NCI-H1092 treated with DMSO at 0.1 percent for 48 hours (cell line): ENCODE measurements around the gene WNT6.

Source experiments
- DNase-seq: peaks from one replicate; lab custom pipeline; 2025; lab: John Stamatoyannopoulos, UW

The WNT6 gene

GRCh38 chr2:218859556-218859987, at the start of gene WNT6:
Gene WNT6, plus strand, starts transcription at chr2:218859805. Its CDS starts 233 bp downstream, at chr2:218860038.
- no peak for DNase-seq

- DNase-seq = no peak
Observed at GRCh38 chr2:218810256-218810655, 49.3 kb upstream of the WNT6 start.

DNA sequence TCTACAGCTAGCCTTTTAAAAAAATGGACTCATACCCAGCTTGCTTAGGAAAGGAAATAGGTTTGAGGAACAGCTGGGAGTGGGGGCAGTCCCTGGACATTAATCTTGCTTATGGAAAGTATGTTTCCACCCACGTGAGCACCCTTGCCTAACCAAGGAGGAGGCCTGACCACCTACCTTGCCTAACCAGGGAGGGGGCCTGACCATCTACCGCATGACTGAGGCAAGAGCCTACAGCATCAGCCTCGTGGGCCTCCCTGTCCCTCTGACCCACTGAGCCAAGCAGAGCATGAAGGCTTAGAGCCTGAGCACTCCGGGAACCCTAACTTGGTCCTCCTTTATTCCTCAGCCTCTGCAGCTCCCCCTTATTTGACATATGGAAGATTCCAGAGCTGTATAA, 48.2 kb upstream of the WNT6 start:
- no peak for DNase-seq

DNA sequence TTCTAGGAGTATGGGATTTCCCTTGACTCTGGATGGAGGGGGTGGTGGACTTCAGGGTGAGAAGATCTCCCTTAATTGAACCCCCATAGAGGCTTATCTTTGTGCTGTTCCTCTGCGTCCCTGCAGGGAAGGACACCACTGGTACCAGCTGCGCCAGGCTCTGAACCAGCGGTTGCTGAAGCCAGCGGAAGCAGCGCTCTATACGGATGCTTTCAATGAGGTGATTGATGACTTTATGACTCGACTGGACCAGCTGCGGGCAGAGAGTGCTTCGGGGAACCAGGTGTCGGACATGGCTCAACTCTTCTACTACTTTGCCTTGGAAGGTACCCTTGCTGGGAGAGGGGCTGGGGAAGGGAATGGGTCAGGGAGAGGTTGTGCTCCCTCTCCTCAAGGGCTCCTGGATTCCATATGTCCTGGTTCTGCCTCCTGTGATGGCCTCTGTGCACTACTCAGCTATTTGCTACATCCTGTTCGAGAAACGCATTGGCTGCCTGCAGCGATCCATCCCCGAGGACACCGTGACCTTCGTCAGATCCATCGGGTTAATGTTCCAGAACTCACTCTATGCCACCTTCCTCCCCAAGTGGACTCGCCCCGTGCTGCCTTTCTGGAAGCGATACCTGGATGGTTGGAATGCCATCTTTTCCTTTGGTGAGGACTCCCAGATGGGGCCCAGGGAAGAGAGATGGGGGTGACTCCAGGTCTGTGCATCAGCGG, 47.3 kb upstream of the WNT6 start:
- no peak for DNase-seq

DNA sequence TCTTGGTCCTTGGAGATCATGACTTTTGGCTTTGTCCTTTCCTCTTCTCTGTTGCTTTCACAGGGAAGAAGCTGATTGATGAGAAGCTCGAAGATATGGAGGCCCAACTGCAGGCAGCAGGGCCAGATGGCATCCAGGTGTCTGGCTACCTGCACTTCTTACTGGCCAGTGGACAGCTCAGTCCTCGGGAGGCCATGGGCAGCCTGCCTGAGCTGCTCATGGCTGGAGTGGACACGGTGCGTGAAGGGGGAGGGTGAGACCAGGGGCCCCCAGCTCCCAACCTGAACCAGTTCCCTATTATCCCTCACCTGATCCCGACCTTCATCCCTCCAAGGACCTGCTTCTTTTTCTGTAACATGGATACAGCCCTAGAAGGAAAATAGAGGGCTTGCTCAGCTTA, 46.7 kb upstream of the WNT6 start:
- no peak for DNase-seq

DNA sequence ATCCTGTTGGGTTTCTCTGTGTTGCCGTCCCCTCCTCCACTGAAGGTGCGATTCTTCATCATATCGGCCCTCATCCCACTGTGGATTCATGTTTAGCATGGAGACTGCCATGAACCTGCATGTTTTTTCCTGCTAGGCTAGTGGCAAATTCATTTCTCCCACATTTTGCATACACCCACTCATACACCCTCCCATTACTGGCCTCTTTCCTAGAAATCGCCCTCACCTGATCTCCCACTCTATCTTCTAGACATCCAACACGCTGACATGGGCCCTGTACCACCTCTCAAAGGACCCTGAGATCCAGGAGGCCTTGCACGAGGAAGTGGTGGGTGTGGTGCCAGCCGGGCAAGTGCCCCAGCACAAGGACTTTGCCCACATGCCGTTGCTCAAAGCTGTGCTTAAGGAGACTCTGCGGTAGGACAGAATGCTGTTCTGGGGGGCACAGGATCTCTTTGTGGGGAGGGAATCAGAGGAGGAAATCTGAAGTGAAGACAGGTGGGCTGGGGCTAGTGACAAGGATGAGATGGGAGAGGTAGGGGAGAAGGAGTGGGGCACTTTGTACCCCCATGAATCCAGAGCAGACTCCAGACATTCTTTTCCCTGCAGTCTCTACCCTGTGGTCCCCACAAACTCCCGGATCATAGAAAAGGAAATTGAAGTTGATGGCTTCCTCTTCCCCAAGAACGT, 45.7 kb upstream of the WNT6 start:
- no peak for DNase-seq

DNA sequence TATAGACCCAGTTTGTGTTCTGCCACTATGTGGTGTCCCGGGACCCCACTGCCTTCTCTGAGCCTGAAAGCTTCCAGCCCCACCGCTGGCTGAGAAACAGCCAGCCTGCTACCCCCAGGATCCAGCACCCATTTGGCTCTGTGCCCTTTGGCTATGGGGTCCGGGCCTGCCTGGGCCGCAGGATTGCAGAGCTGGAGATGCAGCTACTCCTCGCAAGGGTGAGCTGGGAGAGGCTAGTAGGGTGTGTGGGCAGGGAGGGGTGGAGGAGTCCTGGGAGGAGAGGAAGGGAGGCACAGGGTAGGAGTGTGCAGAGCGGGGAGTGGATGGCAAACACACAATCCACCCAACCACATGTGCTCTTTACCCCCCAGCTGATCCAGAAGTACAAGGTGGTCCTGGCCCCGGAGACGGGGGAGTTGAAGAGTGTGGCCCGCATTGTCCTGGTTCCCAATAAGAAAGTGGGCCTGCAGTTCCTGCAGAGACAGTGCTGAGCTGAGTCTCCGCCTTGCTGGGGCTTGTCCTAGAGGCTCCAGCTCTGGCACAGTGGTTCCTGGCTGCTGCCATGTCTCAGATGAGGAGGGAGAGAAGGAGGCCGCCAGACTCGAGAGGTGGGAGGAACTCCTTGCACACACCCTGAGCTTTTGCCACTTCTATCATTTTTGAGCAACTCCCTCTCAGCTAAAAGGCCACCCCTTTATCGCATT, 44.9 kb upstream of the WNT6 start:
- no peak for DNase-seq

DNA sequence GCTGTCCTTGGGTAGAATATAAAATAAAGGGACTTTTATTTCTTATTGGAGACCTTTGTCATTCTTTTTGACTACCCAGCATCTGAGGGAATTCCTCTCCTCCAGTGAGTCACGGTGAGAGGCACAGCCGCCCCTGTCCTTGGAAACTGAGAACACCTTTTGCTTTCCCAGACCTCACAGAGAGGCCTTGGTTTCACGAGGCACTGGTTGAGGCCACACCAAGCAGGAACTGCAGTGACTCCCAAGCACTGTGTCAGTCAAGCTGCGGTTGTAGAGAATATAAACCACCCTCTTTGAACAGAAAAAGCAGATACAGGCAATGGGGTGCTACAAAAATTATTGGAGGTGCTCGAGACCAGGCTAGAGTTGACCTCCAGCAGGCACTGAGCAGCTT, 44.4 kb upstream of the WNT6 start:
- no peak for DNase-seq

DNA sequence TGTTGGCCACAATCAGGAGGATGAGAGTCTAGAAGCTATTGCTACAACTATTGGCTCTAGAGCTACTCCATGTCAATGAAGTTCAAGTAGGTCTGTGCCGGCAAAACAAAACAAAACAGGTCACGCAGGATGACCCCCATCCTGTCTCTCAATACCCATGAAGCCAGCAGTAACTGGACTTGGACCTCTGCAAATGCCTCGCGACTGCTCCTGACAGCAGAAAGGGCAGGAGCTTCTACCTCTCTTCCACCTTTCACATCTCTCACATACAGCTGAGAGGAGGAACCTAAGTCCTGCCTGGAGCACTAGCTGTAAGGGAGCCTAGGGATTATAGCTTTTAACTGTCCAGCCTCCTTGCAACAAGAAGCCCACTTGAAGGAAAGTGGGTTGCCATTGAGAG, 44.0 kb upstream of the WNT6 start:
- DNase-seq = no peak

DNA sequence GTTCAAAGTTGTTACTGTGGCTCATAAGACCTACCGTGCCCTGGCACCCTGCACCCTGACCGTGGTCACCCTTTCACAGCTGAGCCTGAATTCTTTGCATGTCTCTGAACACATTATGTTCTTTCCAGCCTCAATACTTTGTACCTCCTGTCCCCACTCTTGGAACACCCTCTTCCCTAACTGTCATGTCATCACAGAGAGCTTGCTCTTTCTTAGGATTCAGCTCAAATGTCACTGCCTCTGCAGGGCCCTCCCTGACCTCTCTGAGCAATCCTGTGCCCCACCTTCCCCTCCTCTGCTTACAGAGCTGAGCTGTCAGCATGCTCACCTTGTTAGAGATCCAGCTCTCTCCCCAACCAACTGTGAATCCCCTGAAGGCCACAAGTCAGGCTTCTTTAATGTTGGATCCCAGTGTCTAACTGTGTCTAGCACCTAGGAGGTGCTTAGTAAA, 43.0 kb upstream of the WNT6 start:
- DNase-seq = no peak

DNA sequence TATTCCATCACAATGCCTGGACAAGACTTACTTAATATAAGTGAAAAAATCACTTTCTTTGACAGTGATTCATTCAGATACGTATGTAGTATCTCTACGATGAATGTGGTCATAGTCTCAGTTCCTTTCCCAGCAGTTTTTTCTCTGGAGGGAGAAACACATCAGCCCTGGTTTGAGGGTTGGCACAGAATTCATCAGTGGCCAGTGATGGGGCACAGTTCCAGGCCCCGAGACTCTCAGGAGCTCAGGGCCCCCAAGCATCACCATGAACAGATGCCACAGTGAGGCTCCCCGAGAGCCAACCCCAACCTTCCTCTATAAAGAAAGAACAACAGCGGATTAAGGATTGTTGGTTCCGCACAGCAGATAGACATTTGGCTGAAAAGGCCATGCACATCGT, 40.5 kb upstream of the WNT6 start:
- no peak for DNase-seq

DNA sequence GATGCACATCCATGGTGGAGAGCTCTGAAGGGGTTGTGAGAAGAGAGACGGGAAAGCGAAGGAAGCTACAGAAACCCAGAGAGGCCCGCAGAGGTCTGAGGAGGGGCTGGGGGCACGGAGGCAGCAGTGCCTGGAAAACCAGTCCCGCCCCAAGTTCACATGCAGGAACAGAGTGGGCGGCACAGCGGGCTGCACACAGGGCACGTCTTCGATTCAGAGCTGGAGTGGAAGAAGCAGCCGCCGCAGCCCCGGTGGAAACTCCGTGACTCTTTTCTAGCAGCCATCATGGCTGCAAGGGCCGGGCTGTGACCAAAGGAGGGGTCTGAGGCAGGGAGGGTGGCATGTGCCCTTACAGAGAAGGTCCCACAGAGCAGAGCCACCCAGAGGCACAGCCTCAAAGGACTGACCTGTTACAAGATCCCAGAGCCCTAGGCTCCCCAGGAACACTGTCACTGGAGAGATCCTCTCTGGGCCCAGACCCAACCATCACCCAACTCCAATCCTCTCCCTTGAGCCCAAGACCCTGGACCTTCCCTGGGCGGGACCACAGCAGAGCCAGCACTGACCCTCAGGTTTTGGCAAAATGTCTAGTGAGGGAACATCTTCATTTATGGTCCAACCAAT, 38.7 kb upstream of the WNT6 start:
- DNase-seq = no peak

GRCh38 chr2:218821605-218822211, 37.9 kb upstream of the WNT6 start:
- no peak for DNase-seq

GRCh38 chr2:218822622-218823021, 37.0 kb upstream of the WNT6 start:
- no peak for DNase-seq

GRCh38 chr2:218823196-218823855, 36.3 kb upstream of the WNT6 start:
- no peak for DNase-seq

DNA sequence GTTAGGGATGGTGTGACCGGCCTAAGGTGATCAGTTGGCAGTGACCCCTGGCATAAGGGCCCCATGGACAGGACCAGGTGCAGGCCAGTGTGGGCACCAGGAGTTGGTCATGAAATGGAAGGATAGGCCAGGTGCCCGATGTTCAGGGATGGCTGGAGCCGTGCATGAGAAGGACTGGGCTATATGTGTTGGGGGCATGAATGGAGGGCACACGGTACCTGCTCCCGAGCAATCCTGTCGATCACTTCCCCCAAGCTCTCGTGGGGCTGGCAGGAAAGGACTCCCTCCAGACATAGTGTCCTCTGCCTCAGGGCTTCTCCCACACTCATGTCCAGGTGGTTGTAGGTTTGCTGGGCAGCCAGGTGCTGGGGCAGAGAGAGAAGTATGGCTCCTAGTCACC, 35.6 kb upstream of the WNT6 start:
- DNase-seq = no peak

- no peak for DNase-seq
Observed at GRCh38 chr2:218826791-218827190, 32.8 kb upstream of the WNT6 start.

DNA sequence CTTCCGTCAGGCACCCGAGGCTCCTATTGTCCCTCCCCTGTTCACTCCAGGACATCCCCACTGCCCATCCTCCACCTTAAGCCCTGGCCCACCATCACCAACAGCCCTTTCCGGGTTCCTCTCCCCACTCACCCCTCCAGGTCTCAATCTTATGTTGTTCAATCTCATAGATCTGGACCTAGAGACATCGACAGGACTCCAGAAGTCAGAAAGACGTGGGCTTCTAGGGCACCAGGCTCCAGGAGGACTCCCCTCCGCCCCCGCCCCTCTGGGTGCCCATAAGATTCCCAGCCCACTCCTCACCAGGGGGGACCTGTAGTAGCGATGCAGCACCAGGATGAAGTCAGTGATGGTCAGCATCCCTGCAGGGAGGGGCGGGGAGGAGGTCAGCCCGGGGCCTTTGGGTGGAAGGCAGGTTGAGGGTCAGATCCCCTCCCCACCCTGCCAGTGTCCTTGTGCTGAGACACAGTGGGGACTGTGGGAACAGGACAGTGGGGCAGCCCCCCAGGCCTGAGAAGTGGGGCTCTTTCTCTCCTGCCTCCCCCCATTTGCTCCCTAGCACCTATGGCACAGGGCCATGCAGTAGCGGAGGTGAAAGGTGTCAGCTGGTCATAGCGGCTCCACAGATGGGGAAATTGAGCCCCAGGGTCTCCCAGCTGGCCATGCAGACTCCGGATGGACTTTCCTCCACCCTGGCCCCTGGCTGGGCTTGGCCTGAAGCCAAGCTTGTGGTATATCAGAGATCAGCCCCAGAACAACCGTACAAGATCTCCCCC, 31.7 kb upstream of the WNT6 start:
- DNase-seq = no peak

- DNase-seq = no peak
Observed at GRCh38 chr2:218828477-218828778, 31.2 kb upstream of the WNT6 start.

DNA sequence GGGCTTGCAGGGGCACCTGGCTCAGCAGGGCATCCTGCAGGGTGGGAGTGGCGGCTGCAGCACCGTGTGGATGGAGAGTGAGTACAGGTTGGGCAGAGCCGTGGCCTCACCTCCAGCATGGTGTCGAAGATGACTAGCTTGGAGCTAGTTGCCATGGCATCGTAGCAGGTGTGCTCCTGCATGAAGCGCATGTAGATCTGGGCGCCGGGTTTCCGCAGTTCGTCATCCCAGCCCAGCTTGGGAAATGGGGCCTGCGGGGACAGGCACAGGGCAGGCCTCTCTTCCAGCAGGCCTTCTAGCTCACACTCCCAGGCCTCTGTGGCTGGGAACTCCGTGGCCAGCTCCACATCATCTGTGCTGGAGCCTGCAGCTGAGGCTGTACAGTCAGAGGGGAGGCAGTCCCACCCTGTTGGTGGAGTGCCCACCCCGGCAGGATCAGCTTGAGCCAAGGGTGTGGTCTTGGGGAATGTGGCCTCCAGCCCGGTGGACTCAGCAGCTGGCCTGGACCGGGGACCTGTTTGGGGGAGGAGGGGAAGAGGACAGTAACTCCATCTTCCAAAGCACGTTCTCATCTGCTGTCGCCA, 29.6 kb upstream of the WNT6 start:
- no peak for DNase-seq
